PFSK-1 (cell line): ENCODE results near the gene OR2W3.

Experiments
- POLR2AphosphoS5 ChIP-seq: IDR thresholded peaks from 2 replicates; pipeline ENCODE4 v1.6.1; 2012; ENCODE audit warnings: low read depth, mild to moderate bottlenecking, control low read depth, low read length, moderate library complexity
- SIN3A ChIP-seq: IDR thresholded peaks from 2 replicates; pipeline ENCODE4 v1.6.1; 2012; ENCODE audit warnings: mild to moderate bottlenecking, low read length, moderate library complexity, borderline replicate concordance; ENCODE audit not compliant: insufficient read depth

- no peak for TF ChIP-seq SIN3A
- TF ChIP-seq POLR2AphosphoS5, result no peak
These were observed 41.0 kb downstream of the OR2W3 start for GRCh38 chr1:247936415-247936814.
